ENCODE measurements around the gene DMBT1.
"Not testable (repeated sequence)": the region's sequence is repeated elsewhere in the genome, so short reads cannot be mapped to it uniquely, and the experiment has no call there.

DMBT1 gene

GRCh38 chr10:122577311-122577885 lies 16.8 kb downstream of the DMBT1 start:
- DNase-seq: no peak

GRCh38 chr10:122586070-122586469 lies 25.5 kb downstream of the DMBT1 start:
- DNase-seq: not testable (repeated sequence)

- DNase-seq: no peak
Measured at GRCh38 chr10:122587098-122587760, 26.7 kb downstream of the DMBT1 start.

GRCh38 chr10:122588381-122588780 lies 27.8 kb downstream of the DMBT1 start:
- DNase-seq: no peak

GRCh38 chr10:122590153-122590552 lies 29.6 kb downstream of the DMBT1 start:
- DNase-seq: no peak

GRCh38 chr10:122591736-122592135 lies 31.2 kb downstream of the DMBT1 start:
- no peak for DNase-seq

GRCh38 chr10:122592161-122592560 lies 31.6 kb downstream of the DMBT1 start:
- no peak for DNase-seq

- DNase-seq: no peak
Measured at GRCh38 chr10:122617476-122618270, 57.1 kb downstream of the DMBT1 start.

- DNase-seq: no peak
Measured at GRCh38 chr10:122618461-122619165, 58.1 kb downstream of the DMBT1 start.

- DNase-seq: not testable (repeated sequence)
Measured at GRCh38 chr10:122620961-122621360, 60.4 kb downstream of the DMBT1 start.

- DNase-seq: no peak
Measured at GRCh38 chr10:122624546-122624945, 64.0 kb downstream of the DMBT1 start.

GRCh38 chr10:122630526-122630925 lies 70.0 kb downstream of the DMBT1 start:
- no peak for DNase-seq

GRCh38 chr10:122632031-122632430 lies 71.5 kb downstream of the DMBT1 start:
- no peak for DNase-seq

GRCh38 chr10:122632576-122632975 lies 72.0 kb downstream of the DMBT1 start:
- DNase-seq: no peak

GRCh38 chr10:122636953-122637352 lies 76.4 kb downstream of the DMBT1 start:
- DNase-seq: peak in 1 of 58 donors; percentile 14

GRCh38 chr10:122637376-122637775 lies 76.8 kb downstream of the DMBT1 start:
- DNase-seq: peak in 7 of 58 donors; percentile 4 to 19 (median 9)

- DNase-seq: no peak
Measured at GRCh38 chr10:122638106-122638505, 77.6 kb downstream of the DMBT1 start.

GRCh38 chr10:122639801-122640200 lies 79.2 kb downstream of the DMBT1 start:
- no peak for DNase-seq

- DNase-seq: no peak
Measured at GRCh38 chr10:122640921-122641320, 80.4 kb downstream of the DMBT1 start.

- no peak for DNase-seq
Measured at GRCh38 chr10:122642726-122643605, 82.4 kb downstream of the DMBT1 start.

Data from anterior cingulate cortex (tissue), 58 donors.